Neural cell (in vitro differentiated cells): Measurements from ENCODE around the gene LY6G6D.

Experiments used
- EP300 ChIP-seq: fragments of 450-650 bp; conservative IDR thresholded peaks from 2 replicates; pipeline ENCODE4 v1.6.1; 2014; ENCODE audit warnings: antibody characterized with exemption, mild to moderate bottlenecking, moderate library complexity; ENCODE audit not compliant: poor library complexity, severe bottlenecking
- EZH2 ChIP-seq: fragments of 200-600, 300-800 bp; shearing (Covaris generic), sonication (generic); IDR thresholded peaks from 2 replicates; pipeline ENCODE4 v1.6.1; 2014; ENCODE audit warnings: antibody characterized with exemption, low read length, borderline replicate concordance, mild to moderate bottlenecking; ENCODE audit not compliant: insufficient read depth, poor library complexity, severe bottlenecking
- MXI1 ChIP-seq: fragments of 450-650 bp; conservative IDR thresholded peaks from 2 replicates; pipeline ENCODE4 v1.6.1; 2014; ENCODE audit warnings: antibody characterized with exemption, mild to moderate bottlenecking; ENCODE audit not compliant: poor library complexity, severe bottlenecking
- POLR2AphosphoS5 ChIP-seq: IDR thresholded peaks from 2 replicates; pipeline ENCODE4 v1.6.1; 2012
- RAD21 ChIP-seq: fragments of 450-650 bp; conservative IDR thresholded peaks from 2 replicates; pipeline ENCODE4 v1.6.1; 2014; ENCODE audit warnings: antibody characterized with exemption, mild to moderate bottlenecking, moderate library complexity
- SMC3 ChIP-seq: fragments of 450-650 bp; conservative IDR thresholded peaks from 2 replicates; pipeline ENCODE4 v1.6.1; 2014; ENCODE audit warnings: antibody characterized with exemption, mild to moderate bottlenecking, moderate library complexity; ENCODE audit not compliant: poor library complexity
- TAF1 ChIP-seq: IDR thresholded peaks from 2 replicates; pipeline ENCODE4 v1.6.1; 2012; ENCODE audit warnings: low read depth
- TF ChIP-seq, protein P1 (sequence below): fragments of 450-650 bp; IDR thresholded peaks from 2 replicates; pipeline ENCODE4 v1.5.1; 2014; ENCODE audit warnings: antibody characterized with exemption, mild to moderate bottlenecking, moderate library complexity; ENCODE audit not compliant: poor library complexity, severe bottlenecking

DNA sequence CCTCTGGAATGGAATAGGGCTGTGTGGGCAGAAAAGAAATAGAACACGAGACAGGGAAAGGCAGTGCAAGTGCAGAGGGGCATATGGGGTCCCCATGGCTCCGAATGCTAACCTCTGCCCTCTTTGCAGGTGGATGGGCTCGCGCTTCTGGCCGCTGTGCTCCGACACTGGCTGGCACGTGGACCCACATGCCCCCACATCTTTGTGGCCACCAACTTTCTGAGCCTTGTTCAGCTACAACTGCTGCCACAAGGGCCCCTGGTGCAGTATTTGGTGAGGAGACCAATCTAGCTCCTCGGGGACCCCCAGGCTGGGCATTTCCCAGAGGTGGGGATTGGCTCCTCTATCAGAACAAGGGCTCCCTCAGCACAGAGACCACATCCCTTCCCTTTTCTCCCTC lies 46.2 kb downstream of the LY6G6D start:
- TF ChIP-seq, protein P1, sequence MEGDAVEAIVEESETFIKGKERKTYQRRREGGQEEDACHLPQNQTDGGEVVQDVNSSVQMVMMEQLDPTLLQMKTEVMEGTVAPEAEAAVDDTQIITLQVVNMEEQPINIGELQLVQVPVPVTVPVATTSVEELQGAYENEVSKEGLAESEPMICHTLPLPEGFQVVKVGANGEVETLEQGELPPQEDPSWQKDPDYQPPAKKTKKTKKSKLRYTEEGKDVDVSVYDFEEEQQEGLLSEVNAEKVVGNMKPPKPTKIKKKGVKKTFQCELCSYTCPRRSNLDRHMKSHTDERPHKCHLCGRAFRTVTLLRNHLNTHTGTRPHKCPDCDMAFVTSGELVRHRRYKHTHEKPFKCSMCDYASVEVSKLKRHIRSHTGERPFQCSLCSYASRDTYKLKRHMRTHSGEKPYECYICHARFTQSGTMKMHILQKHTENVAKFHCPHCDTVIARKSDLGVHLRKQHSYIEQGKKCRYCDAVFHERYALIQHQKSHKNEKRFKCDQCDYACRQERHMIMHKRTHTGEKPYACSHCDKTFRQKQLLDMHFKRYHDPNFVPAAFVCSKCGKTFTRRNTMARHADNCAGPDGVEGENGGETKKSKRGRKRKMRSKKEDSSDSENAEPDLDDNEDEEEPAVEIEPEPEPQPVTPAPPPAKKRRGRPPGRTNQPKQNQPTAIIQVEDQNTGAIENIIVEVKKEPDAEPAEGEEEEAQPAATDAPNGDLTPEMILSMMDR = no peak
- no peak for TF ChIP-seq EZH2
- no peak for TF ChIP-seq POLR2AphosphoS5
- no peak for TF ChIP-seq SMC3
- no peak for TF ChIP-seq EP300
- TF ChIP-seq RAD21 = no peak
- no peak for TF ChIP-seq MXI1
- TF ChIP-seq TAF1 = no peak
